ENCODE data around the gene VARS2. TPM values are rescaled to one million over a fixed set of nuclear protein-coding genes. Genes with fewer than 3 reads are reported as not detected.

The VARS2 gene
- total and polyA plus RNA-seq, 2 donors from 2014 or later, result 30.4 to 34.5 TPM

DNA sequence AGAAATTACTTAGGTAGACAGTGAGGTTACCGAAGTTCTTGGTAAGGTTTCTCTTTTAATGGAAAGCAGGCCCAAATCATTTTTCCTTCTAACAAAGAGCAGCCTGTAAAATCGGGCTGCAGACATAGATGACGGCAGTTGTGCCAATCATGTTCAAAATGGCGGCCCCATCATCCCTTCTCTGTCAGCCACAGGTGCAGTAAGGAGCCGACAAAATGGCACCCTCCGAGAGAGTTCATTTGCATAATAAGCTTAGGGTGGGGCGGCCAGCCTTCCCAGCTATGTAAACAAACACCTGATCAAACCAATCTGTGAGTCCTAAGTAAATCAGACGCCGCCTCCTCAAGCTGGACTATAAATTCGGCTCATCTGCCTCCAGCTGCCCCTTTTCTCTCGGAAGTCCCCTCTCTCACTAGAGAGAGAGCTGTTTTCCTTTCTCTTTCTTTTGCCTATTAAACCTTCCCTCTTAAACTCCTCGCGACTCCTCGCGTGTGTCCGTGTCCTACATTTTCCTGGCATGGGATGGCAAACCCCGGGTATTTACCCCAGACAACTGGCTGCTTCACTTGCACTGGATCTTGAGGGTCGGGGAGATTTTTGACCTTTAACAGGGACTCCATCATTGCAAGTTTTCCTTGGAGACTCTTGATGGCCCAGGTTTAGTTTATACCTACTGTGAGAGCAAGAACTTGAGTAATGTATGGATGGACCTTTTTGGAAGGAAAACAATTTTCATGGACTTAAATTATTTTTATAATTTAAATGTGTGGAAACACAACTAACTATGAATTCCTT lies 38.6 kb upstream of the VARS2 start:
- no peaks in the 10 kb centered on the region for H3K9me3 ChIP-seq (ENCODE audit: control insufficient read depth in 2 of 3, insufficient read depth in 1 of 3, low read length in 3 of 3)
- H3K27me3 ChIP-seq (ENCODE audit: control insufficient read depth, insufficient read depth, low read length), result no peaks in the 10 kb centered on the region
- H3K4me1 ChIP-seq (ENCODE audit: control insufficient read depth in 2 of 3, insufficient read depth in 2 of 3, low read depth in 1 of 3, low read length in 3 of 3), result peaks cover 0 to 5% (median 0%) of the 10 kb centered on the region in 3 donors
- no peaks in the 10 kb centered on the region for H3K36me3 ChIP-seq (ENCODE audit: control insufficient read depth in 2 of 3, insufficient read depth in 3 of 3, low read length in 3 of 3)
- H3K27ac ChIP-seq (ENCODE audit: low read depth in 2 of 2, low read length in 2 of 2), result peak overlapping the region in 1 of 2 donors; percentile 48
- no peak for TF ChIP-seq CTCF (IDR thresholded peaks at IDR 0.05; ENCODE audit: borderline replicate concordance, extremely low read depth, insufficient read depth)
- intact Hi-C loops (cut with DNase I), result loop anchor here (10.0 kb wide), 1 partner anchor 51 kb away; no protein-coding TSS in a partner anchor
- no peak overlapping the region for H3K9ac ChIP-seq (ENCODE audit: low read length in 3 of 3)
- FAIRE-seq (no peak), DNase-seq (no peak)
- H3K4me3 ChIP-seq (ENCODE audit: low read length in 3 of 3), result no peak overlapping the region

DNA sequence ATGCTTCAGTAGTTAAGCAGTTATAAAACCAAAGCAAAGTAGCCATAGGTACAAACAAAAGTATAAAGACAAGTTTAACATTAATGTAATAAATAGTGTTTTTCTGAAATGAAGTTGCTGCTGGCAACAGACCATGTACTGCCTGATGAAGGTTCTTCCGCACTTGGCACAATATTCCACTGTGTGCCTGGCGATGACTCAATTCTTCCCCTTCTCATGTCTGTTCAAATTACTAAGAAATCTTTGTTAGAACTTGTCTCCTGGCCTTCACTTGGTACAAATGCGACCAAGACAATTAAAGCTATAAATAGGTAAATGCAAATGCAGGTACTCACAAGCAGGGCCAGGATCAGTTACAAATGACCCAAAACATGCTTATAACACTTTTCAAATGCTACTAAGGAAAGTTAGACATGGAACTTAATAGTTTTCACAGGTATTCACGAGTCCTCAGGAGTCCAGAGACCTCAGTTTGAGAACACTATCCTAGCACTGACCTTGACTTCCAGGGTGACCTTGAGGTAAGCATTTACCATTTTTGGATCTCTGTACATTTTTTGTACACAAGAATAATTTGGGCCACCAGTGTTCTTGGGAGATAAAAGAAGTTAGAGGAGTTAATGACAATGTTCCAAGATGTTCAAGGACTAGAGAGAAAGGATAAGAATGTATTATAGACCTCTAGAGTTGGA lies 37.9 kb upstream of the VARS2 start:
- FAIRE-seq (no peak), DNase-seq (no peak)
- no peak for TF ChIP-seq CTCF (IDR thresholded peaks at IDR 0.05; ENCODE audit: borderline replicate concordance, extremely low read depth, insufficient read depth)
- intact Hi-C loops (cut with DNase I), result loop anchor here (10.0 kb wide), 1 partner anchor 51 kb away; no protein-coding TSS in a partner anchor
- no peak overlapping the region for H3K9ac ChIP-seq (ENCODE audit: low read length in 3 of 3)
- H3K27me3 ChIP-seq (ENCODE audit: control insufficient read depth, insufficient read depth, low read length), result no peaks in the 10 kb centered on the region
- H3K36me3 ChIP-seq (ENCODE audit: control insufficient read depth in 2 of 3, insufficient read depth in 3 of 3, low read length in 3 of 3), result no peaks in the 10 kb centered on the region
- H3K9me3 ChIP-seq (ENCODE audit: control insufficient read depth in 2 of 3, insufficient read depth in 1 of 3, low read length in 3 of 3), result no peaks in the 10 kb centered on the region
- no peak overlapping the region for H3K4me3 ChIP-seq (ENCODE audit: low read length in 3 of 3)
- peak overlapping the region in 1 of 2 donors; percentile 73 for H3K27ac ChIP-seq (ENCODE audit: low read depth in 2 of 2, low read length in 2 of 2)
- peaks cover 0 to 5% (median under 1%) of the 10 kb centered on the region in 3 donors for H3K4me1 ChIP-seq (ENCODE audit: control insufficient read depth in 2 of 3, insufficient read depth in 2 of 3, low read depth in 1 of 3, low read length in 3 of 3)

GRCh38 chr6:30877419-30878262 lies 36.4 kb upstream of the VARS2 start:
- FAIRE-seq, result no peak
- Histone ChIP-seq H3K36me3 (ENCODE audit: control insufficient read depth in 2 of 3, insufficient read depth in 3 of 3, low read length in 3 of 3) (no peaks in the 10 kb centered on the region), H3K4me1 (ENCODE audit: control insufficient read depth in 2 of 3, insufficient read depth in 2 of 3, low read depth in 1 of 3, low read length in 3 of 3) (peaks cover 9 to 16% (median 12%) of the 10 kb centered on the region in 3 donors), H3K4me3 (ENCODE audit: low read length in 3 of 3) (peak overlapping the region; percentile 35 to 71 (median 57)), H3K27ac (ENCODE audit: low read depth in 2 of 2, low read length in 2 of 2) (peak overlapping the region; percentile 58 to 81), H3K27me3 (ENCODE audit: control insufficient read depth, insufficient read depth, low read length) (no peaks in the 10 kb centered on the region), H3K9me3 (ENCODE audit: control insufficient read depth in 2 of 3, insufficient read depth in 1 of 3, low read length in 3 of 3) (no peaks in the 10 kb centered on the region), H3K9ac (ENCODE audit: low read length in 3 of 3) (peak overlapping the region in 2 of 3 donors; percentile 66 to 86)
- DNase-seq, result peak; percentile 91 to 96 (median 94)
- TF ChIP-seq CTCF (IDR thresholded peaks at IDR 0.05; ENCODE audit: borderline replicate concordance, extremely low read depth, insufficient read depth), result peak; percentile 93
- intact Hi-C loops (cut with DNase I), result loop anchor here (10.0 kb wide), 1 partner anchor 53 kb away; no protein-coding TSS in a partner anchor

All from kidney (tissue), 14 donors.